RPMI7951 (cell line): Measurements from ENCODE around the gene FTSJ3. TPM values are rescaled to one million over a fixed set of nuclear protein-coding genes. Genes with fewer than 3 reads are reported as not detected.
"Not testable (repeated sequence)": the region's sequence is repeated elsewhere in the genome, so short reads cannot be mapped to it uniquely, and the experiment has no call there.

Experiments
- DNase-seq: peaks from one replicate; pipeline ENCODE4 v3.0.0-alpha.2; 2012; ENCODE audit warnings: low read depth
- total RNA-seq: library from RNA; depleted of rRNA; stranded (reverse); fragments of >200 nt; shearing (Covaris generic); gene quantifications from 2 replicates; pipeline ENCODE4 v1.2.3, GENCODE V29; 2014; rRNA removed

FTSJ3 gene, protein sequence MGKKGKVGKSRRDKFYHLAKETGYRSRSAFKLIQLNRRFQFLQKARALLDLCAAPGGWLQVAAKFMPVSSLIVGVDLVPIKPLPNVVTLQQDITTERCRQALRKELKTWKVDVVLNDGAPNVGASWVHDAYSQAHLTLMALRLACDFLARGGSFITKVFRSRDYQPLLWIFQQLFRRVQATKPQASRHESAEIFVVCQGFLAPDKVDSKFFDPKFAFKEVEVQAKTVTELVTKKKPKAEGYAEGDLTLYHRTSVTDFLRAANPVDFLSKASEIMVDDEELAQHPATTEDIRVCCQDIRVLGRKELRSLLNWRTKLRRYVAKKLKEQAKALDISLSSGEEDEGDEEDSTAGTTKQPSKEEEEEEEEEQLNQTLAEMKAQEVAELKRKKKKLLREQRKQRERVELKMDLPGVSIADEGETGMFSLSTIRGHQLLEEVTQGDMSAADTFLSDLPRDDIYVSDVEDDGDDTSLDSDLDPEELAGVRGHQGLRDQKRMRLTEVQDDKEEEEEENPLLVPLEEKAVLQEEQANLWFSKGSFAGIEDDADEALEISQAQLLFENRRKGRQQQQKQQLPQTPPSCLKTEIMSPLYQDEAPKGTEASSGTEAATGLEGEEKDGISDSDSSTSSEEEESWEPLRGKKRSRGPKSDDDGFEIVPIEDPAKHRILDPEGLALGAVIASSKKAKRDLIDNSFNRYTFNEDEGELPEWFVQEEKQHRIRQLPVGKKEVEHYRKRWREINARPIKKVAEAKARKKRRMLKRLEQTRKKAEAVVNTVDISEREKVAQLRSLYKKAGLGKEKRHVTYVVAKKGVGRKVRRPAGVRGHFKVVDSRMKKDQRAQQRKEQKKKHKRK
- total RNA-seq, result 49.5 and 62.1 TPM in 2 replicates

DNA sequence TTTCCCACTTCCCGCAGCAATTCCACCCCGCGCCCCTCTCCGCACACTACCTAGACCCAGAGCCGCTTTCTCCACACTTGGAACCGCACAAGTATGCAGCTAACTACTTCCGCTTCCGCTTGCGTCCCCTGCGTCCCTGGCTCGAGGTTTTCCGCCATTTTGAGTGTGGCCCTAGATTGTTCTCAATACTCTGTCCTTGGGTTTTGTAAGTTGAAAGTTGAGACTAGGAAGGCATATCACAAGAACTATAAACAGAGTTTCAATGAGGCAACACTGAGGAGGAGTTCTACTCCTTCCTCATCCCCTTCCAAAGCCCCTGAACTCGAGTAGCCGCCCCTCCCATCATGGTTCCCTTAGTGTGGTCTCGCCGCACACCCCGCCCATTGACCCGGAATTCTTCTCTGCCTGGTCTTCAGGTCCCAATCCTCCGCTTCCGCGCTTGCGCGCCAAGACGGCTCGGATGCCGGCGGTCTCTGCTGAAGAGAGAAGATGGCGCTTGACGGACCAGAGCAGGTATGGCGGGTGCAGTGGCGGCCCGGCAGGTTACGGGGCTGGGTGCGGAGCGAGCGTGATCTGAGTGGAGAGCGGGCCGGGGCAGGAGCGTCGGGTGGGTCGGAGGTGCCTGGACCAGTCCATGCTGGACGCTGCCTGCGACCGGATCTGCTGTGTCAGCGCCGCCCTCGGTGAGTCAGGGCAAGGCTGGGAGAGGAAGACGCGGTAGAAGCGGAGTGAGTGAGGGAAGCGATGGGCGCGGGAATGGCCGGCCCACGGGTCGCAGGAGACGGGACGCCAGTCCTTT lies at the start of gene FTSJ3, which contains the start of gene PSMC5:
Gene FTSJ3 (minus strand): TSS at position 662 of the 799 bp plus-strand sequence. CDS start 761 bp downstream, outside the sequence.
Gene PSMC5 (plus strand): TSS at position 430 of the 799 bp plus-strand sequence. CDS start 60 bp downstream, at position 490.
- DNase-seq, result peak; percentile 92

DNA sequence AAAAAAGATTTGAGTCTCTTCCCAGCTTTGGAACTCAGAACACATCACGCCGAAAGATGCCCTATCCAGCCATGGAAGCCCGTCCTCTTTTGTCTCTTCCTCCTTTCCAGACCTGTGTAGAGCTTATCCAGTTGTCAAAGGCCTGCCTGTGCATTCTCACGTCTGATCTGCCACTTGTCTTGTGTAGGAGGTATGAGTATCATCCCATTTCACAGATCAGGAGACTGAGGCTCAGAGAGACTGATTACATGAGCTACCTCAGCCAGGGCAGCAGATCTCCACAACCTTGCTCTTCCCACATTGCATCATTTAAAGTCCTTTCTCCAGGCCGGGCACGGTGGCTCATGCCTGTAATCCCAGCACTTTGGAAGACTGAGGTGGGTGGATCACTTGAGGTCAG lies 47.2 kb upstream of the FTSJ3 start:
- not testable (repeated sequence) for DNase-seq

DNA sequence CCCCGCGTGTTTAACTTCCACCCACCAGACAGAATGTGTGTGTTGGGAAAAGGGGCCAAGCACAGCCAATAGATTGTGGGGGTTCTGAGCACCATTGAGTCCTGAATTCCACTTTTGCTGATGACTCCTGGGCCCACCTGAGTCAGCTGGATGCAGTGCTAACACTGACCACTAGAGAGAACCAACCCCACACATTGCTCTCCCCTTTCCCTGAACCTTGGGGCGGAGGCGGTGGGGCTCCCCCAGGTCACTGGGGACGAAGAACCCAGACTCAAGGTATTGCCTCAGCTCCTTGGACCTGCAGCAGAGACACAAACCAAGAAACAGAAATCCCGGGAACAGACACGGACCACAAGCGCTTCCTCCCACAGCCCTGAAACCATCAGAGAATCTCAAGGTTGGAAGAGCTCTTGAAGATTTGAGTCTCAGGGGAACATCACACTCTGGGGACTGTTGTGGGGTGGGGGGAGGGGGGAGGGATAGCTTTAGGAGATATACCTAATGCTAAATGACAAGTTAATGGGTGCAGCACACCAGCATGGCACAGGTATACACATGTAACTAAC lies 46.7 kb upstream of the FTSJ3 start:
- not testable (repeated sequence) for DNase-seq

DNA sequence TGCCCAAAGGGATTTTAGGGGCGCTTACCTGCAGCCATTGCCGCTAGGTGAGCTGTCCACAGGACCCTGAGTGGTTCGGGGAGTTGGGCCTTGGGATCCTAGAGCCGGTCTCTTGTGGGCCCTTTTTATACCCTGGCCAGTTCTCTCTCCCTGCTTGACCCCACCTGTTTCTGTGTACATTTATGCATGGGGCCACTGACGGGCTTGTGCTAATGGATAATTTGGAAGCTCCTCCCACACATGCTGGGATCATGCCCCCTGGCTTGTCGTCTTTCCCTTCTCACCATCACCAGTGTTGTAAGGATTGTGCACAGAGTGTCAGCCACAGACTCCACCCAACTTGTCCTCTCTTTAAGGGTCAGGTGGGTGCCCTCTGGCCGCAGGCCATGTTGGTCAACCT lies 46.1 kb upstream of the FTSJ3 start, which contains the start of gene CSH2:
Gene CSH2 (minus strand): TSS at position 101 of the 400 bp plus-strand sequence. CDS start 63 bp downstream, at position 38.
- DNase-seq, result not testable (repeated sequence)

DNA sequence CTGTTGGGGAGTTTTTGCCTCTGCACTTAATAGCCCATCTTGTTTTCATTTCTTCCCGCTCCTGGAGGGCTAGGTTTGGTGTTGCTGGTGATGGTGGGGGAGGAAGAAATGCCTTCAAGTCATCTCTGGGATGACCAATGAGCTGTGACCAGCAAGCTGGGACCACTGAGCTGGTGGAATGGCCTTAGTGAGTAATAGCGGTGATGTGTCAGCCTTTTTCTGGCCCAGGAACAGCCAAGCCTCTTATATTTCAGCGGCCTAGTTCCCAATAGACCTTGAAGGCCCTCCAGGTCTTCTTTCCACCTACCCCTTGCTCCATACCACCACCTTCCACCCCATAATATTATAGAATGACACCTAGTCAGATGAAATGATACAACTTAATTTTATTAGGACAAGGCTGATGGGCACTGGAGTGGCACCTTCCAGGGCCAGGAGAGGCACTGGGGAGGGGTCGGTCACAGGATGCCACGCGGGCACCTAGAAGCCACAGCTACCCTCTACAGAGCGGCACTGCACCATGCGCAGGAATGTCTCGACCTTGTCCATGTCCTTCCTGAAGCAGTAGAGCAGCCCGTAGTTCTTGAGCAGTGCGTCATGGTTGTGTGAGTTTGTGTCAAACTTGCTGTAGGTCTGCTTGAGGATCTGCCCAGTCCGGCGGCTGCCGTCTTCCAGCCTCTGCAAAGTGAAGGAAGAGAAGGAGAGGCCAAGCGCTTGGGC lies 44.3 kb upstream of the FTSJ3 start:
- not testable (repeated sequence) for DNase-seq

DNA sequence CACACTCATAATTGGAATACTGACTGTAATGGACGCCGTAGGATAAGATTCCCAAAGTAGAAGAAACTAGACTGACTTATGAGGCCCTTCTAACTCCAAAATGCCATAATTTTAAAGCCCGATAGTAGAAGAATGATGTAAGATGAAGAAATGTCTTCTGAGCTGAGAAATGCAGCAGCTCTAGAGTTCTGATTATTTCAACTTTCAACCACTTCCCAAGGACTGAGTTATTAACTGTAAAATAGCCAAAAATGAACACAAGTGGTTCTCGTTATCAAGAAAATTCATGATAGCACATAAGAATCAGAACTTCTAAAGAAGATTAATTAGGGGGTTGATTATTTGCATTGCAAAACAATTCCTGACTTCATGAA lies 42.8 kb upstream of the FTSJ3 start:
- DNase-seq, result not testable (repeated sequence)

DNA sequence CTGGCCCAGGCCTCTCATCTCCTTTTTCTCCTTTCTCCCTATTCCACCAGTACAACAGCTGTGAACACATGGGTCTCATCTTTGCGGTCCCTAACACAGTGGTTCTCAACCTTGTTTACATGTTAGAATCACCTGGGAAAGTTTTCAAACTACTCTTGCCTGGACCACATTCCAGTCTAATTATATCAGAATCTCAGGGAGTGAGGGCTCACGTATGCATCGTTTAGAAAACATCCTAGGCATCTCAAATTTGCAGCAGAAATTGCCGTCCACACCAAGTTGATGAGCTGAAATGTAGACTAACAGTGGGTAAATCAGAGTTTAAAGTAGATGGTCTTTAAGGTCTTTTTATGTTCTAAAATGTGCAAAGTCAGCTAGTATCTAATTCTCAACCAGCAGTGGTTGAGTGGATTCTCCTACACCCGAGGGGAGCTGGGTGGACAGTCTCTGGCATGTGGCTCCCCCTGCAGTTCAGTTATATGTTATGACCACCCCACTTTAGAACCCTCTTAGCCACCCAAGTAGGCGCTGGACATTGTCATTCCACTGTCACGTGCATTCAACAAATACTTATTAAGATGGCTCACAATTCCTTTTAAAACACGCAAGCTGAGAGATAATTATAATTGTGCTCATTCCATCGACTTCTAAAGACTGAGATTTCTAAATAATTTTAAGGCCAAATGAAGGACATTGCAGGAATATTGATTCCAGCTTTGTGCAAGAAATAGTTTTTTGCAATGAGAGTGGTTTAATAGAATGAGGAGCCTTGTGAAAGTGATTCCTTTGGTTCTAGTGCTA lies 42.2 kb upstream of the FTSJ3 start:
- DNase-seq, result not testable (repeated sequence)

DNA sequence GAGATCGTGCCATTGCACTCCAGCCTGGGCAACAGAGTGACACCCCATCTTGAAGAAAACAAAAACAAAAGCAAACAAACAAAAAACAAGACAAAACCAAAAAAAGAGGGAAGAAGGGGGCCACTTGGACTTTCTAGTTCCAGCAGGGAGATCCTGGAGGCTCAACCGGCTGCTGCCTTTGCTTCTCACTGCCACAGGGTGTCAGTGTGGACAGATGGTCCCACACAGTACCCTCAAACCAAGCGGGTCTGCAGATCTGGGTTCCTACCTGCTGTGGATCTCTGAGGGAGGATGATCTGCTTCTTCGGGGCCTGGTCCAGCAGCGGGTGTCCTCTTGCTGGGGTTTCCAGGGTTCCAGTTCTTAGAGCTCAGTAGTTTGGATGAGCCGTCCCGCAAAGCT lies 39.2 kb upstream of the FTSJ3 start:
- DNase-seq, result not testable (repeated sequence)

DNA sequence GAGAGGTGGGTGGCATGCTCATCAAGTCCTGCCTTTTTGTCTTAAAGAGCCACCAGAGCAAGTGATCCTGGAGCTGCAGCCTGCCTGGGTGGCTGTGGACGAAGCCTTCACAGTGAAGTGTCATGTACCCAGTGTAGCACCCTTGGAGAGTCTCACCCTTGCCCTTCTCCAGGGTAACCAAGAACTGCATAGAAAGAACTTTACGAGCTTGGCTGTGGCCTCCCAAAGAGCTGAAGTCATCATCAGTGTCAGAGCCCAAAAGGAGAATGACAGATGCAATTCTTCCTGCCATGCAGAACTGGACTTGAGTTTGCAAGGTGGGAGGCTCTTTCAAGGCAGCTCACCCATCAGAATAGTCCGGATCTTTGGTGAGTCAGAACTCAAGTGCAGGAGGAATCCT lies 31.8 kb upstream of the FTSJ3 start:
- DNase-seq, result no peak

DNA sequence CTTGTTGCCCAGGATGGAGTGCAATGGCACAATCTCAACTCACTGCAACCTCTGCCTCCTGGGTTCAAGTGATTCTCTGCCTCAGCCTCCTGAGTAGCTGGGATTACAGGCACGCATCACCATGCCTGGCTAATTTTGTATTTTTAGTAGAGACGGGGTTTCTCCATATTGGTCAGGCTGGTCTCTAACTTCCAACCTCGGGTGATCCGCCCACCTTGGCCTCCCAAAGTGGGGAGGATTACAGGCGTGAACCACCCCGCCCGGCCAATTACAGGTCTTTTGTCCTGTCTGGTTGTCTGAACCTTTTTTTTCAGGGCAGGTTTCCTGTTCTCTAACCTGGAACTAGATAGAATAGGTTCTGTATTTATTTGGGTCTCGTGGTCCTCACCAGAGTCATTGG lies 29.0 kb upstream of the FTSJ3 start:
- not testable (repeated sequence) for DNase-seq

DNA sequence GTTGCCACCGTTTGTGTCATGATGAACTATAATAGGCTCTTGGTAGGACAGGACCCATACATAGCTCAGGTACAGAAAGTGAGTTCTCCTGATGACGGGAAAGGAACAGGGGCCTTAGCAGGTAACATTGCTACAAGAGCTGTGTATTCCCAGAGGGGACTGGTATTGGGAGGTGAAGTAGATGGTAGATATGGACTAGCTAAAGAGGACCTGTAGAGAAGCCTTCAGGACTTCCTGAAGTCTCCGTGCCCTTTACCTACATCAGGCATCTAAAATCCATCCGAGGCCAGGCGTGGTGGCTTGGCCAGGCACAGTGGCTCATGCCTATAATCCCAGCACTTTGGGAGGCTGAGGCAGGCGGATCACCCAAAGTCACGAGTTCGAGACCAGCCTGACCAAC lies 27.7 kb upstream of the FTSJ3 start:
- no peak for DNase-seq

DNA sequence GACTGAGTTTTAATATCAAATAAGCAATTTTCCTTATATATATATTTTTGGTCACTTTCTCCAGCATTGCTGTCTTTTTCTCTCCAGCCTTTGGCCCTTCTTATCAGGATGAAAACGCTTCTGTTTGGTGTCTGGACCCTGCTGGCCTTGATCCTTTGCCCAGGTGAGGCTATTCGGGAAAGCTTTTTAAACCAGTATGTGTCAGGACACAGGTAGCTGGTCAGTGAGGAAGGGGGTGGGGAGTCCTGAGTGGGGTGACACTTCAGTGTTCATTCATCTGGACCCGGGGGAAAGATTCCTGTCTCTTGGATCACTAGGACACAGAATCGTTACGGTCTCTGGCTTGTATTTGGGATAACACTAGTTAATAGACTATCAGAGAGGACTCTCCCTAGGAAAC lies 27.2 kb upstream of the FTSJ3 start:
- no peak for DNase-seq

DNA sequence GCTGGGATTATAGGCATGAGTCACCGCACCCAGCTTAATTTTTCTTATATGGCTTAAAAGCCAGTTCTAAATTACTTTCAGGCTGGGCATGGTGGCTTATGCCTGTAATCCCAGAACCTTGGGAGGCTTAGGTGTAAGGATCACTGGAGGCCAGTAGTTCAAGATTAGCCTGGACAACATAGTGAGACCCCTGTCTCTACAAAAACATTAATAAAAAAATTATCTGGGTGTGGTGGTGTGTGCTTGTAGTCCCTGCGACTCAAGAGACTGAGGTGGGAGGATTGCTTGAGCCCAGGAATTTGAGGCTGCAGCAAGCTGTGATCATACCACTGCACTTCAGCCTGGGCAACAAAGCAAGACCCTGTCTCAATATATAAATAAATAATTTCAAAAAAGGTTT lies 25.8 kb upstream of the FTSJ3 start:
- DNase-seq, result no peak

DNA sequence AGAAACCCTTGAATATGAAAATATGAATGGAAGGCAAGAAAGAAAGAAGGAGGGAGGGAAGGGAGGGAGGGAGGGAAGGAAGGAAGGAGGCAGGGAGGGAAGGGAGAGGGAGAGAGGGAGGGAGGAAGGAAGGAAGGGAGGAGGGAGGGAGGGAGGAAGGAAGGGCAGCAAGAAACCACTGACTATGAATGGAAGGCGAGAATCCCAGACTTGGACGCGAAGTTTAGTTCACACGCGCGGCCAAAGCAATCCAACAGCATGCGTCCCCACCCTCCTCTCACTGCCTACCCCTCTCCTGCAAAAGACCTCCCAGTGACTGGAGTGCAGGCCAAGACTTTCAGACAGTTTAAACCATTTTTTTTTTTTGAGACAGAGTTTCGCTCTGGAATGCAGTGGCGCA lies 22.9 kb upstream of the FTSJ3 start:
- no peak for DNase-seq

DNA sequence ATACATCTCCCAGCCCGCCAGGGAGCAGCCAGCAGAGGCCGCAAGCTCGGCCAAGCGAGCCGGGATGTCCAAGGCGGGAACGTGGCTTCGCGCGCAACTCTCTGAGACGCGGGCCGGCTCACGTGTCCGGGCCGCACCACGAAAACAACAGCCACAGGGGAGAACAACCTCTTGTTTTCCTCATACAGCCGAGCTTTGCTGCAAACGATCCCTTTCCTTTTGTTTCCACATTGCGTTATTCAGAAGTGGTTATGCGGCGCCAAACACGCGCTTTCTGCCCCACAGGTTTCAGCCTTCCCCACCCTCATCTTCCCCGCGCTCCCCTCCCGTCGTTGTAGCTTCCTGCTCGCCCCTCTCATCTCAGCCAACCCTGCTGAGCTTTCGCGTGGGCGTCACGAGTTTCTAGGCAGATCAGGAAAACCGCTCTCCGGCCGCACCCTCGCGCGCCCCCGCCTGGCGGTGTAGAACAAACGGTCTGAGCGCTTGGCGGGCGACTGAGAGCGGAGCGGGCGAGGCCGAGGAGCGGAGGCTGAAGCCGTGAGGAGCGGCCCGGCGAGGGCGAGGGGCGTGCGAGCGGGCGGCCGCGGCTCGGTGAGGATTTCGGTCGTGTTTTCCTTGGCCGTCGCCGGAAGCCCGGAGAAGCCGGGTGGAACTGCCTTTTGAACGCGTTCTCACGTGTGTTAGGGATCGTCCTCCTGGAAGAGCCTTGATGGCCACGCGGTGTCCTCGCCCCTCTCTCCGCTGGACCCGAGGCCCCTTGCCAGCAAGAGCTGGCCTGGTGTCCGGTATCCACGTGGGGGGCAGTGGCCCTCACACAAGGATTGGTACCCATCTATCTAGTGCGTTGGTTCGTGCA lies 21.6 kb upstream of the FTSJ3 start:
- peak; percentile 90 for DNase-seq

DNA sequence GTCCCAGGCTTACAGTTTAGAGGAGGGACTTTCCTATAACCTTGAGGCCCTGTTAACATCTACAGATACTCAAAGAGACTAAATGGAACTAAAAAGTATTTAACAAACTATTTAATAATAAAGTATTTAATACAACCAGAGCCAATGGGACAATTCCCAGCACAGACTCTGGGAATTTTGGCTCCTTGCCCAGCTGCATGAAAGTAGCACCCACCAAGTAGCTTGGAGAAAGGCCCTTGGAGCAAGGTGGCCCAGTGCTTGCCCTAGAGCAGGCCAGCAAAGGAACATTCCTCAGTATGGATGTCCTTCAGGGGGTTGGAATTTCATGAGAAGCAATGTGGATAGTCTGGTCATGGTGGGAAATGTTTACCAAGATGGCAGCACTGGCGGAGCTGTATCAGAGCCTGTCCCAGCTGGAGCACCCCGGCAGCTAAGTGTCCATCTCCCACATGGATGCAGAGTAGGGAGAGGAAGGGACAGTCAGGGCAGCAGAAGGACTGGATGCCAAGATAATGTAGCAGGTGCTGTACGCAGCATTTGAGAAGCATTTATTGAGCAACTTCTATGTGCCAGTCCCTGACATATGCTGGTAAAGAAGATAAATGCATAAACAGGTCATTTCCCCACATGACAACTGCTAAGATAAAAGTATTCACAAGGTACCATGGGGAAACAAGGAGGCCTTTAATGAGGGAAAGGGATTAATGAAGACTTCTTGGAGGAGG lies 20.2 kb upstream of the FTSJ3 start:
- DNase-seq, result no peak

DNA sequence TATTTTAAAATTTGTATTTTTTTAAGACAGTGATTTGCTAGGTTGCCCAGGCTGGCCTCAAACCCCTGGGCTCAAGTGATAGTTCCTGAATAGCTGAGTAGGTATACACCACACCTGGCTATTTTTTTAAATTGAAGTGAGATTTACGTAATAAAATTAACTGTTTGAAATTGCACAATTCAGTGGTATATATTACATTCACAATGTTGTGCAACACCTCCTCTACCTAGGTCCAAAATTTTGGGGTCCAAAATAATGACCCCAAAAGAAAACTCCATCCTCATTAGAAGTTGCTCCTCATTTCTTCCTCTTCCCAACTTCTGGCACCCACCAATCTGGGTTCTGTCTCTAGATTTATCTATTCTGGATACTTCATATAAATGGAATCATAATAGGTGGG lies 18.0 kb upstream of the FTSJ3 start:
- no peak for DNase-seq
